ENCODE measurements around the gene GALNT17.

GALNT17 gene

DNA sequence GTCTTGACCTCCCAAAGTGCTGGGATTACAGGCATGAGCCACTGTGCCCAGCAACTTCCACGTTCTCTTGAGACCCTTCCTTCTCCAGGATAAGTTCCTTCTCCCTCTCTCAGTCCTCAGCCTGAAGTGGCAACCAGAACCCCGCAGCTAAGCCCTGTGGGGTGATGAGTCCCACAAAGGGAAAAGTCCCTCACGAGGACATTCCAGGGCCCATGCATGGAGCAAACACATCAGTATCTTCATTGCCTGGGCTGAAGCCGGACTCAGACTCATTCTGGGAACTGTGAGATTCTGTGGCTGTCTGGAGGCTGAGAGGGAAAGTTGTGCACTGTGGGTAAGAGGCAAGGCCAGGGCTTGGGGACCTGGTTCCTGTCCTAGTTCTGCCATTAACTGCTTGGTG, 622.9 kb downstream of the GALNT17 start:
- peak overlapping the region; percentile 27 for H3K27ac Mint-ChIP-seq
- H3K27me3 Mint-ChIP-seq (ENCODE audit: low read depth, poor library complexity) = peaks cover 27% of the 10 kb centered on the region
- H3K36me3 Mint-ChIP-seq (ENCODE audit: low read depth) = peaks cover 15% of the 10 kb centered on the region
- no peak for TF ChIP-seq CTCF (IDR thresholded peaks at IDR 0.05)
- no peak overlapping the region for H3K4me3 Mint-ChIP-seq
- peaks cover 16% of the 10 kb centered on the region for H3K4me1 Mint-ChIP-seq
- DNase-seq = no peak
- H3K9me3 Mint-ChIP-seq = peaks cover 42% of the 10 kb centered on the region

- Mint-ChIP-seq H3K27ac (no peak overlapping the region), H3K36me3 (ENCODE audit: low read depth) (peaks cover 9% of the 10 kb centered on the region)
- no peak for TF ChIP-seq CTCF (IDR thresholded peaks at IDR 0.05)
Measured at GRCh38 chr7:71761336-71761735, 629.4 kb downstream of the GALNT17 start.

More at GRCh38 chr7:71761336-71761735, 629.4 kb downstream of the GALNT17 start:
- H3K9me3 Mint-ChIP-seq = peaks cover 81% of the 10 kb centered on the region
- DNase-seq = no peak
- H3K27me3 Mint-ChIP-seq (ENCODE audit: low read depth, poor library complexity) = no peaks in the 10 kb centered on the region
- H3K4me1 Mint-ChIP-seq = no peaks in the 10 kb centered on the region
- H3K4me3 Mint-ChIP-seq = no peak overlapping the region
